Bronchial epithelial cell (primary cell): ENCODE measurements around the gene ADGRG6. TPM values are rescaled to one million over a fixed set of nuclear protein-coding genes. Genes with fewer than 3 reads are reported as not detected.

Experiments used
- DNase-seq: peaks from one replicate; pipeline ENCODE4 v3.0.0-alpha.2; 2010; ENCODE audit warnings: low read depth
- FAIRE-seq: peaks from 2 replicates; lab custom pipeline; 2011; peaks lifted over from hg19 to GRCh38; lab: Jason Lieb, UNC
- H3K27me3 ChIP-seq: 2 replicates; pipeline ENCODE4 v1.5.1; 2011; ENCODE audit warnings: low read length; ENCODE audit not compliant: control insufficient read depth, insufficient read depth
- H3K36me3 ChIP-seq: 2 replicates; pipeline ENCODE4 v1.5.1; 2011; ENCODE audit warnings: low read length; ENCODE audit not compliant: control insufficient read depth, insufficient read depth
- H3K4me3 ChIP-seq: 2 replicates; pipeline ENCODE4 v1.5.1; 2011; ENCODE audit warnings: mild to moderate bottlenecking, low read depth, low read length, control low read depth
- CTCF ChIP-seq: IDR thresholded peaks from 2 replicates; pipeline ENCODE4 v1.5.1; 2011; ENCODE audit warnings: mild to moderate bottlenecking, moderate library complexity, low read length, control low read depth, inconsistent platforms; ENCODE audit not compliant: insufficient read depth, severe bottlenecking
- total RNA-seq: library from RNA; depleted of rRNA; stranded (reverse); fragments of >200 nt; gene quantifications from 2 replicates; pipeline ENCODE4 v1.2.1, GENCODE V29; 2014

ADGRG6 gene
- total RNA-seq, 1 donor from 2014 or later, result 12.4 TPM

GRCh38 chr6:142262231-142262630 is 39.6 kb upstream of the ADGRG6 start:
- Histone ChIP-seq H3K36me3 (no peaks in the 10 kb centered on the region), H3K4me3 (no peak overlapping the region), H3K27me3 (no peaks in the 10 kb centered on the region)
- TF ChIP-seq CTCF, result no peak
- FAIRE-seq, result no peak
- DNase-seq, result no peak

GRCh38 chr6:142265476-142265875 is 36.3 kb upstream of the ADGRG6 start:
- H3K27me3 ChIP-seq, result no peaks in the 10 kb centered on the region
- H3K36me3 ChIP-seq, result no peaks in the 10 kb centered on the region
- H3K4me3 ChIP-seq, result no peak overlapping the region
- no peak for DNase-seq
- FAIRE-seq, result no peak
- TF ChIP-seq CTCF, result no peak

GRCh38 chr6:142266060-142266459 is 35.7 kb upstream of the ADGRG6 start:
- no peak for TF ChIP-seq CTCF
- FAIRE-seq, result no peak
- Histone ChIP-seq H3K36me3 (no peaks in the 10 kb centered on the region), H3K27me3 (no peaks in the 10 kb centered on the region), H3K4me3 (no peak overlapping the region)
- DNase-seq, result no peak

- no peak for TF ChIP-seq CTCF
- DNase-seq (no peak), FAIRE-seq (no peak)
- no peaks in the 10 kb centered on the region for H3K27me3 ChIP-seq
- H3K4me3 ChIP-seq, result no peak overlapping the region
- H3K36me3 ChIP-seq, result no peaks in the 10 kb centered on the region
Observed at GRCh38 chr6:142271476-142271875, 30.3 kb upstream of the ADGRG6 start.

- H3K36me3 ChIP-seq, result no peaks in the 10 kb centered on the region
- no peak for TF ChIP-seq CTCF
- no peaks in the 10 kb centered on the region for H3K27me3 ChIP-seq
- FAIRE-seq, result no peak
- no peak for DNase-seq
- H3K4me3 ChIP-seq, result no peak overlapping the region
Observed at GRCh38 chr6:142274656-142275055, 27.2 kb upstream of the ADGRG6 start.

GRCh38 chr6:142275236-142276006 is 26.4 kb upstream of the ADGRG6 start:
- FAIRE-seq (no peak), DNase-seq (peak; percentile 69)
- no peak for TF ChIP-seq CTCF
- no peaks in the 10 kb centered on the region for H3K36me3 ChIP-seq
- no peaks in the 10 kb centered on the region for H3K27me3 ChIP-seq
- no peak overlapping the region for H3K4me3 ChIP-seq
